Measurements from ENCODE around the gene PTH1R. TPM values are rescaled to one million over a fixed set of nuclear protein-coding genes. Genes with fewer than 3 reads are reported as not detected.
A peak's percentile ranks its signal among the peaks of the same experiment; 100 is the strongest.

Gene PTH1R
- total and polyA plus RNA-seq, 8 donors = 2.6 to 22.4 (median 3.8) TPM

- WGBS, 5 donors = 91 to 97% (median 95%) methylated on average over 5 of the region's 5 CpGs
- TF ChIP-seq EP300 (IDR thresholded peaks at IDR 0.05) (no peak), POLR2AphosphoS5 (IDR thresholded peaks at IDR 0.05) (no peak), POLR2A (IDR thresholded peaks at IDR 0.05) (no peak)
- TF ChIP-seq, protein P1, sequence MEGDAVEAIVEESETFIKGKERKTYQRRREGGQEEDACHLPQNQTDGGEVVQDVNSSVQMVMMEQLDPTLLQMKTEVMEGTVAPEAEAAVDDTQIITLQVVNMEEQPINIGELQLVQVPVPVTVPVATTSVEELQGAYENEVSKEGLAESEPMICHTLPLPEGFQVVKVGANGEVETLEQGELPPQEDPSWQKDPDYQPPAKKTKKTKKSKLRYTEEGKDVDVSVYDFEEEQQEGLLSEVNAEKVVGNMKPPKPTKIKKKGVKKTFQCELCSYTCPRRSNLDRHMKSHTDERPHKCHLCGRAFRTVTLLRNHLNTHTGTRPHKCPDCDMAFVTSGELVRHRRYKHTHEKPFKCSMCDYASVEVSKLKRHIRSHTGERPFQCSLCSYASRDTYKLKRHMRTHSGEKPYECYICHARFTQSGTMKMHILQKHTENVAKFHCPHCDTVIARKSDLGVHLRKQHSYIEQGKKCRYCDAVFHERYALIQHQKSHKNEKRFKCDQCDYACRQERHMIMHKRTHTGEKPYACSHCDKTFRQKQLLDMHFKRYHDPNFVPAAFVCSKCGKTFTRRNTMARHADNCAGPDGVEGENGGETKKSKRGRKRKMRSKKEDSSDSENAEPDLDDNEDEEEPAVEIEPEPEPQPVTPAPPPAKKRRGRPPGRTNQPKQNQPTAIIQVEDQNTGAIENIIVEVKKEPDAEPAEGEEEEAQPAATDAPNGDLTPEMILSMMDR (IDR thresholded peaks at IDR 0.05) = no peak
- DNase-seq = peak in 1 of 2 donors; percentile 11
- H3K36me3 ChIP-seq = no peaks in the 10 kb centered on the region
- H3K27me3 ChIP-seq = no peaks in the 10 kb centered on the region
- H3K4me3 ChIP-seq = no peak overlapping the region
- peaks cover 0 to 2% (median 0%) of the 10 kb centered on the region in 4 donors for H3K9me3 ChIP-seq
- intact Hi-C loops (cut with DNase I; ENCODE audit: low total_unique reads) = no loop called here
- H3K4me1 ChIP-seq = peaks cover 18 to 25% (median 22%) of the 10 kb centered on the region in 4 donors
- no peak overlapping the region for H3K27ac ChIP-seq
These were observed 29.8 kb upstream of the PTH1R start for GRCh38 chr3:46847744-46848143.

DNA sequence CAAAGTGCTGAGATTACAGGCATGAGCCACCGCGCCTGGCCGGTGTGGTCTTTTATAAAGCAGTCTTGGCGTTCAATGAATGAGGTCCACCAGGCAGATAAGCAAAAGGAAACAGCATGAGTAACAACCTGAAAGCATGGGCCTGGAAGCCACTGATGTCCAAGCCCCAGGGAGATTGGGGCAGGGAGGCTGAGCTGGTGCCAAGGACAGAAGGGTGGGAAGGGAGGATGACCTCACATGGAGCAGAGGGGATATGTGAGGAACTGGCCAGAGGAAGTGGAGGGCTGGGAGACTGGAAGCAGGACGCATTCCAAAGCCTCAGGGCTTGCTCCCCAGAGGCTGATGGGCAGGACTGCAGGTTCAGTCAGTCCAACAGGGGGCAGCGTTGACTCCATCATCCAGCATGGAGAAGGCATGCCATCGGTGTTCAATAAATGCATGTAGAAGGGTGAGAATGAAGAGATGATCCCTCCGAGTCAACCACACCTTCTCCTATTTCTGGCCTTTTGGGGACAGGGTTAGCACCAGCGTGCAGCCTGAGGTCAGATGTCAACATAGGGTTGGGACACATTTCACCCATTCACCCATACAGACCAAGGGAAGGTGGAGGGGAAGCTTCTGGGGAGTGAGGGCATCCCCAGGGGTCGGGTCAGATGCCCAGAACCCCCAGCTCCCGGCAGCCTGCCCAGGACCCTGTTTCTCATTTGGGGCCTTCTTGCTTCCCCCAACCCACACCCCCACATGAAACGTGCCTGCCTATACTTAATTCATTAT, 29.1 kb upstream of the PTH1R start:
- intact Hi-C loops (cut with DNase I; ENCODE audit: low total_unique reads) = no loop called here
- Histone ChIP-seq H3K36me3 (no peaks in the 10 kb centered on the region), H3K27me3 (no peaks in the 10 kb centered on the region), H3K27ac (no peak overlapping the region), H3K4me3 (no peak overlapping the region), H3K4me1 (peaks cover 18 to 25% (median 22%) of the 10 kb centered on the region in 4 donors), H3K9me3 (no peaks in the 10 kb centered on the region)
- TF ChIP-seq EP300 (IDR thresholded peaks at IDR 0.05) (no peak), POLR2AphosphoS5 (IDR thresholded peaks at IDR 0.05) (no peak), POLR2A (IDR thresholded peaks at IDR 0.05) (no peak)
- TF ChIP-seq, protein P1 (IDR thresholded peaks at IDR 0.05) = no peak
- DNase-seq = peak in 1 of 2 donors; percentile 24
- WGBS, 5 donors = 63 to 76% (median 70%) methylated on average over 12 of the region's 12 CpGs

- Histone ChIP-seq H3K36me3 (no peaks in the 10 kb centered on the region), H3K9me3 (no peaks in the 10 kb centered on the region), H3K27ac (no peak overlapping the region), H3K4me3 (no peak overlapping the region), H3K27me3 (no peaks in the 10 kb centered on the region), H3K4me1 (peaks cover 18 to 25% (median 22%) of the 10 kb centered on the region in 4 donors)
- DNase-seq = peak in 1 of 2 donors; percentile 11
- 79 to 89% (median 86%) methylated on average over 7 of the region's 7 CpGs for WGBS, 5 donors
- TF ChIP-seq, protein P1 (IDR thresholded peaks at IDR 0.05) = no peak
- TF ChIP-seq POLR2AphosphoS5 (IDR thresholded peaks at IDR 0.05) = no peak
- no peak for TF ChIP-seq EP300 (IDR thresholded peaks at IDR 0.05)
- TF ChIP-seq POLR2A (IDR thresholded peaks at IDR 0.05) = no peak
- intact Hi-C loops (cut with DNase I; ENCODE audit: low total_unique reads) = no loop called here
These were observed 28.4 kb upstream of the PTH1R start for GRCh38 chr3:46849045-46849631.

DNA sequence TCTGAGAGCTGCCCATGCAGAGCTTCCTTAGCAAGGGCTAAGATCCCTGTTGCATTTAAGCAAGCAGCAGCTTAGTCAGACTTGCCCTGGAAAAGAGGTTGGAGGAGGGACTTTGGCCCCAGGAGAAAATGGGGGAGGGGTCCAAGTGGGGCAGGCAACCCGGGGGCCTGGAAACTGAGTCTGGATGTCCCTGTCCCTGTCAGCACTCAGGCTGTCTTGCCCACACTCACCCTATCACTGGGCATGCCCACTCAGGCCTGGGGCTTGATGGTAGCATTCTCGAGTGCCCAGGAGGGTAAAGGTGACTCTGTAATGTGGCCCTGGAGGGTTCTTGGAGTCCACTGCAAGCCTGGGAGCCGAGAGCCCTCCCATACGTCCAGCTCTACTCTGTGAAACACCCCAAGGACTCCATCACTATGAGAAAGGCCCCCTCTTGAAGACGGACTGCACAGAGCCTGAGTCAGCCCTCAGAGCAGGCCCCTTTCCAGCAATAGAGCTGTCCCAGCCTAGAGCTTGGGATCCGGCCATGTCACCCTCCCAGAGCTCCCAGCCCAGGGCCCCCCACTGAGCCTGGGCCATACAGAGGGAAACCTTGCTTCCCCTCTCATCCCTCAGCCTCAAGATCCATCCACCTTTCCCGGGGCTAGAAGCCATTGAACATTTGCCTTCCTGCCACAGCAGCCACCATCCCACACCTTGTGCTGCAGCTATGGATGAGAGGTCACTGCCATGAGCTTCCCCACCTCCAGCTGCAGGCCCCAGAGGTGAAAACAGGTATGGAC, 27.6 kb upstream of the PTH1R start:
- Histone ChIP-seq H3K27ac (no peak overlapping the region), H3K4me1 (peaks cover 17 to 22% (median 20%) of the 10 kb centered on the region in 4 donors), H3K27me3 (no peaks in the 10 kb centered on the region), H3K36me3 (no peaks in the 10 kb centered on the region), H3K9me3 (no peaks in the 10 kb centered on the region), H3K4me3 (no peak overlapping the region)
- no peak for TF ChIP-seq EP300 (IDR thresholded peaks at IDR 0.05)
- no peak for TF ChIP-seq POLR2A (IDR thresholded peaks at IDR 0.05)
- TF ChIP-seq, protein P1 (IDR thresholded peaks at IDR 0.05) = no peak
- no peak for TF ChIP-seq POLR2AphosphoS5 (IDR thresholded peaks at IDR 0.05)
- intact Hi-C loops (cut with DNase I; ENCODE audit: low total_unique reads) = no loop called here
- DNase-seq = peak in 1 of 2 donors; percentile 17
- 69 to 86% (median 78%) methylated on average over 5 to 7 of the region's 7 CpGs for WGBS, 5 donors

All from stomach (tissue), 9 donors.